ENCODE data around the gene ABCC12. TPM values are rescaled to one million over a fixed set of nuclear protein-coding genes. Genes with fewer than 3 reads are reported as not detected.
"Not testable (repeated sequence)": the region's sequence is repeated elsewhere in the genome, so short reads cannot be mapped to it uniquely, and the experiment has no call there.

The ABCC12 gene
- polyA plus RNA-seq, 1 donor from 2014 or later: not detected

- H3K4me2 ChIP-seq (ENCODE audit: low read length): no peak overlapping the region
- H3K4me3 ChIP-seq (ENCODE audit: low read length): no peak overlapping the region
- no peak overlapping the region for H3K9ac ChIP-seq (ENCODE audit: low read length)
- no peaks in the 10 kb centered on the region for H3K36me3 ChIP-seq (ENCODE audit: insufficient read depth, low read length)
- no peaks in the 10 kb centered on the region for H3F3A ChIP-seq (ENCODE audit: insufficient read depth, low read length, poor library complexity, severe bottlenecking)
- H3K79me2 ChIP-seq (replicated peaks; ENCODE audit: insufficient read depth, low read length): no peaks in the 10 kb centered on the region
- H3K9me3 ChIP-seq (ENCODE audit: low read length): no peaks in the 10 kb centered on the region
- no peaks in the 10 kb centered on the region for H4K20me1 ChIP-seq (ENCODE audit: insufficient read depth)
- no peak overlapping the region for H3K27ac ChIP-seq (ENCODE audit: low read length)
- no peaks in the 10 kb centered on the region for H3K9me2 ChIP-seq (ENCODE audit: insufficient read depth, low read length)
- H3K27me3 ChIP-seq (ENCODE audit: insufficient read depth, low read depth, low read length): no peaks in the 10 kb centered on the region
- no peak overlapping the region for H2AFZ ChIP-seq (ENCODE audit: low read depth, low read length)
- TF ChIP-seq MXI1 (conservative IDR thresholded peaks at IDR 0.05; ENCODE audit: poor library complexity, severe bottlenecking): no peak
These were observed 14.1 kb upstream of the ABCC12 start for GRCh38 chr16:48169896-48170295.

GRCh38 chr16:48168075-48168474, 12.3 kb upstream of the ABCC12 start:
- Histone ChIP-seq H3K27me3 (ENCODE audit: insufficient read depth, low read depth, low read length) (no peaks in the 10 kb centered on the region), H3K9ac (ENCODE audit: low read length) (no peak overlapping the region), H2AFZ (ENCODE audit: low read depth, low read length) (no peak overlapping the region), H3K9me3 (ENCODE audit: low read length) (no peaks in the 10 kb centered on the region), H3K79me2 (replicated peaks; ENCODE audit: insufficient read depth, low read length) (no peaks in the 10 kb centered on the region), H3K4me2 (ENCODE audit: low read length) (no peak overlapping the region), H3F3A (ENCODE audit: insufficient read depth, low read length, poor library complexity, severe bottlenecking) (no peaks in the 10 kb centered on the region), H3K4me3 (ENCODE audit: low read length) (no peak overlapping the region), H3K36me3 (ENCODE audit: insufficient read depth, low read length) (no peaks in the 10 kb centered on the region), H3K27ac (ENCODE audit: low read length) (no peak overlapping the region), H4K20me1 (ENCODE audit: insufficient read depth) (no peaks in the 10 kb centered on the region), H3K9me2 (ENCODE audit: insufficient read depth, low read length) (no peaks in the 10 kb centered on the region)
- TF ChIP-seq CTCF (IDR thresholded peaks at IDR 0.05; ENCODE audit: poor library complexity, severe bottlenecking): no peak
- TF ChIP-seq POLR2AphosphoS5 (IDR thresholded peaks at IDR 0.05): no peak
- TF ChIP-seq RAD21 (conservative IDR thresholded peaks at IDR 0.05): no peak
- no peak for TF ChIP-seq EP300 (conservative IDR thresholded peaks at IDR 0.05; ENCODE audit: poor library complexity, severe bottlenecking)
- no peak for TF ChIP-seq REST (IDR thresholded peaks at IDR 0.05; ENCODE audit: borderline replicate concordance)
- no peak for TF ChIP-seq SMC3 (conservative IDR thresholded peaks at IDR 0.05; ENCODE audit: poor library complexity)
- TF ChIP-seq TAF1 (IDR thresholded peaks at IDR 0.05; ENCODE audit: low read depth): no peak
- no peak for TF ChIP-seq MXI1 (conservative IDR thresholded peaks at IDR 0.05; ENCODE audit: poor library complexity, severe bottlenecking)
- no peak for TF ChIP-seq EZH2 (IDR thresholded peaks at IDR 0.05; ENCODE audit: borderline replicate concordance, insufficient read depth, low read length, poor library complexity, severe bottlenecking)

GRCh38 chr16:48166617-48167016, 10.8 kb upstream of the ABCC12 start:
- not testable (repeated sequence) for H3F3A ChIP-seq (ENCODE audit: insufficient read depth, low read length, poor library complexity, severe bottlenecking); H3K4me3 ChIP-seq (ENCODE audit: low read length); H3K9me2 ChIP-seq (ENCODE audit: insufficient read depth, low read length); H3K36me3 ChIP-seq (ENCODE audit: insufficient read depth, low read length); H3K27ac ChIP-seq (ENCODE audit: low read length); H3K9me3 ChIP-seq (ENCODE audit: low read length); H4K20me1 ChIP-seq (ENCODE audit: insufficient read depth); H3K79me2 ChIP-seq (replicated peaks; ENCODE audit: insufficient read depth, low read length); H3K9ac ChIP-seq (ENCODE audit: low read length); H2AFZ ChIP-seq (ENCODE audit: low read depth, low read length); H3K27me3 ChIP-seq (ENCODE audit: insufficient read depth, low read depth, low read length); H3K4me2 ChIP-seq (ENCODE audit: low read length)

All from neural cell (in vitro differentiated cells).